Glutamatergic neuron (in vitro differentiated cells): ENCODE results near the gene VWA2. TPM values are rescaled to one million over a fixed set of nuclear protein-coding genes. Genes with fewer than 3 reads are reported as not detected.

ENCODE experiments used
- DNase-seq: peaks from one replicate; pipeline ENCODE4 v3.0.0; 2022
- H3K27ac Mint-ChIP-seq: one replicate; pipeline ENCODE4 v1.8.0; 2020; ENCODE audit warnings: mild to moderate bottlenecking, mixed read lengths, inconsistent platforms; ENCODE audit not compliant: unreplicated experiment
- H3K27me3 Mint-ChIP-seq: one replicate; pipeline ENCODE4 v1.8.0; 2020; ENCODE audit warnings: mild to moderate bottlenecking, moderate library complexity, mixed read lengths, inconsistent platforms; ENCODE audit not compliant: unreplicated experiment
- H3K36me3 Mint-ChIP-seq: one replicate; pipeline ENCODE4 v1.8.0; 2020; ENCODE audit warnings: mild to moderate bottlenecking, mixed read lengths, inconsistent platforms; ENCODE audit not compliant: unreplicated experiment
- H3K4me1 Mint-ChIP-seq: one replicate; pipeline ENCODE4 v1.8.0; 2020; ENCODE audit warnings: mild to moderate bottlenecking, low read depth, mixed read lengths, inconsistent platforms; ENCODE audit not compliant: unreplicated experiment
- H3K4me3 Mint-ChIP-seq: one replicate; pipeline ENCODE4 v1.8.0; 2020; ENCODE audit warnings: mild to moderate bottlenecking, mixed read lengths, inconsistent platforms; ENCODE audit not compliant: unreplicated experiment
- H3K9me3 Mint-ChIP-seq: one replicate; pipeline ENCODE4 v1.8.0; 2020; ENCODE audit warnings: mild to moderate bottlenecking, moderate library complexity, mixed read lengths, inconsistent platforms; ENCODE audit not compliant: unreplicated experiment
- CTCF ChIP-seq: fragments of 200-600 bp; sonication (generic); IDR thresholded peaks from one replicate; pipeline ENCODE4 v1.5.0; 2021; ENCODE audit not compliant: partially characterized antibody, unreplicated experiment
- total RNA-seq: library from RNA; stranded (reverse); fragmentation: NEBNext Ultra II Directional; extraction: Animal tissue kit (Norgen Biotek cat#: 25700); gene quantifications from one replicate; pipeline ENCODE4 v1.2.1, GENCODE V29; 2021; ENCODE audit not compliant: unreplicated experiment

The VWA2 gene
- total RNA-seq, 1 donor from 2014 or later = not detected

DNA sequence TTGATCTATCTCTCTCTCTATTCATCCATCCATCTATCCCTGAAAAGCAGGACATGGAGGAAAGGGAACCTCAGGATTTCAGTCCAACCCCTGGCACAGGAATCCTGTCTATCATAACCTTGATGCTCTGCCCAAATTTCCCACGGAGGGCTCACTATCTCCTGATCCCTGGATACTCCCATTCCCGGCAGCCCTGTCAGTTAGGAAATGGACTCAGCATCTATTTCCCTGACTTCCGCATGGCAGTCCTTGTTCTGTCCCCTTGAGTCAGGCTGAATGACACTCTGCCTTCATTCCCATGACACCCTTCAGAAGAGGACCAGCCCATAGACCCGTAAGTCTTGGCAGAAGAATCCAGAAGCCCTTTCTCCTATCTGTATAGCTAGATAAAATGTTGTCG, 77.7 kb downstream of the VWA2 start:
- no peaks in the 10 kb centered on the region for H3K36me3 Mint-ChIP-seq
- no peak overlapping the region for H3K27ac Mint-ChIP-seq
- H3K9me3 Mint-ChIP-seq = peaks cover 1% of the 10 kb centered on the region
- H3K27me3 Mint-ChIP-seq = peaks cover 15% of the 10 kb centered on the region
- no peak for DNase-seq
- TF ChIP-seq CTCF = no peak
- H3K4me3 Mint-ChIP-seq = no peak overlapping the region
- H3K4me1 Mint-ChIP-seq = peaks cover 5% of the 10 kb centered on the region

- Mint-ChIP-seq H3K27me3 (peaks cover 8% of the 10 kb centered on the region), H3K4me1 (peaks cover 5% of the 10 kb centered on the region), H3K9me3 (no peaks in the 10 kb centered on the region), H3K36me3 (no peaks in the 10 kb centered on the region), H3K4me3 (no peak overlapping the region), H3K27ac (no peak overlapping the region)
- no peak for DNase-seq
- TF ChIP-seq CTCF = no peak
Observed at GRCh38 chr10:114319406-114320248, 80.6 kb downstream of the VWA2 start.

DNA sequence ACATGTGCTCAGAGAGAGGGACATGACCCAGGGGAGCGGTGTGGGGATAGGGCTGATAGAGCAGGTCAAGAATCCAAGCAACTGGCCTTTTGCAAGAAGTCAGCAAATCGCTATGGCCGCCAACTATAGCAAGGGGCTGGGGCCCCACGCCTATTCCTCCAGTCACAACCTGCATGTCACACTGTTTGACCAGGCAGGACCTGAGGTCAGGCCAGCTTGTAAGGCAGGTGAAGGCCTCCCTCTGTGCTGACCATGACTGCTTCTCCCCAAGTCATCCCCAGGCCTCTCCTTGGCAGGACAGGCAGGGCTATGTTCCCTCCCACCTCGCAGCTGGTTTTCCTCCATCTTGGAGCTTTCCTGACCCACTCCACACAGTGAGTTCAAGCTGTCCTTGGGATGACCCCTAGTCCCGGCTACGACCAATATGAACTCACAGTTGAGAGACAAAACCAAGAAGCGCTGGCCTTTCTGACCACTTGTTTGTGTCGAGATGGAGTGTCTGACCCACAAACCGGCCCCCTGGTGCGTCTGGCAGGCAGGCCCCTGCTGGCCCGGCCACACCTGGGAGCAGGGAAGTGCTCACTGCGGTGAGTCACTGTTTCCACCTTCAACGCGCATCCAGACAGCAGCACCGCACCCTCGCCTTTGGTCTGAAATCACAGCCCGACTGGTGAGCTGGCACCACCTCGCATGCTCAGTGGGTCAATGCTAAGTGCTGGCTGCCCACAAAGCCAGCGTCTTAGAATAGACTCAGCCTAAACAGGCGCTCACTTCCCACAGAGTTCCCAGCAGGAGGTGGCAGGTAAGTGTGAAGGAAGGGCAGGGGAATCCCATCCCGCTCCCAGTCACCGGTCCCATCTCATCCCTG, 81.4 kb downstream of the VWA2 start:
- Mint-ChIP-seq H3K4me3 (no peak overlapping the region), H3K9me3 (no peaks in the 10 kb centered on the region), H3K4me1 (peaks cover 5% of the 10 kb centered on the region), H3K27me3 (peaks cover 8% of the 10 kb centered on the region), H3K36me3 (no peaks in the 10 kb centered on the region), H3K27ac (no peak overlapping the region)
- no peak for DNase-seq
- no peak for TF ChIP-seq CTCF

DNA sequence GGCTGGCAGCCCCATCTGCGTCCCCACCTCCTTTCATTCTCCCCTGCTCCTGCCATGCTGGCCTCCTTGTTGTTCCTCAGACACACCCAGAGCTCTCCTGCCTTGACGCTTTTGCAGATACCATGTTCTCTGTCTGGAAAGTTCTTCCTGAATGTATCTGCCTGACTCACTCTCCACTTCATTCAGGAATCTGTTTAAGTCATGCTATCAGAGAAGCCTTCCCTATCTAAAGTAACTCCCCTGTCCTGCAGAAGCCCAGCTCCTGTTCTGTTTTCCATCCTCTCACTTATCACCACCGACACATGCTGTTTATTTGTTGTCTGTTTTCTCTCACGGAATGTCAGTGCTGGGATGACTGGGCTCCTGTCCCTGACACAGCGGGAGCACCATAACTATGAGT, 83.3 kb downstream of the VWA2 start:
- H3K4me3 Mint-ChIP-seq = no peak overlapping the region
- no peak for TF ChIP-seq CTCF
- H3K27me3 Mint-ChIP-seq = peaks cover 8% of the 10 kb centered on the region
- H3K36me3 Mint-ChIP-seq = no peaks in the 10 kb centered on the region
- H3K4me1 Mint-ChIP-seq = no peaks in the 10 kb centered on the region
- no peak for DNase-seq
- no peaks in the 10 kb centered on the region for H3K9me3 Mint-ChIP-seq
- no peak overlapping the region for H3K27ac Mint-ChIP-seq

DNA sequence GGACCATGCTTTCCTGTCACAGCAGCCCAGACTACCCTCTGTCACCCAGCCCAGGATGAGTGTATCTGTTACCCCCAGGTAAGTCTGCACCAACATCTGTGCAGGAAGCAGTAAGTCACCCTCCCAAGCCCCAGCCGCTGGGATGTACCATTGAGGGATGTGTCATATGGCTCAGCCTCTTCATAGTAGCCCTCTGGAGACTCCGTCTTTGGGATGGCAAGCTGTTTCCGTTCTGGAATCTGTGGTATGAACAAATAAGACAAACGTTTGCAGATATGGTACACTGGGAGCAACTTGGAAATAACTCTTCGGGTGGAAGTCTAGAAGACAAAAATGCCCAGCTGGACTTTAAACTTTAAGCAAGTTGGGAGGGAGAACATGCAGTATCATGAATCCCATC, 84.0 kb downstream of the VWA2 start:
- Mint-ChIP-seq H3K36me3 (no peaks in the 10 kb centered on the region), H3K4me3 (no peak overlapping the region), H3K27me3 (peaks cover 8% of the 10 kb centered on the region), H3K27ac (no peak overlapping the region), H3K9me3 (no peaks in the 10 kb centered on the region), H3K4me1 (no peaks in the 10 kb centered on the region)
- no peak for DNase-seq
- no peak for TF ChIP-seq CTCF
